OCI-LY7 (cell line): ENCODE data around the gene ANKRD45. TPM values are rescaled to one million over a fixed set of nuclear protein-coding genes. Genes with fewer than 3 reads are reported as not detected.
"Not testable (repeated sequence)": the region's sequence is repeated elsewhere in the genome, so short reads cannot be mapped to it uniquely, and the experiment has no call there.

Experiments
- BruUV-seq: library from RNA; stranded (reverse); fragments of 400-500 nt; replicated peaks from 2 replicates; lab custom pipeline; 2021; lab: Mats Ljungman, UMichigan
- CTCF ChIA-PET: fragments of 300-600 bp; sonication (Branson Sonifier 250); formaldehyde crosslinking; loops from one replicate; lab custom pipeline; 2022; ENCODE audit warnings: antibody characterized with exemption; ENCODE audit not compliant: unreplicated experiment; lab: Charles Lee
- POLR2A ChIA-PET: fragments of 300-600 bp; sonication (Branson Sonifier 250); formaldehyde crosslinking; loops from one replicate; lab custom pipeline; 2022; ENCODE audit warnings: antibody characterized with exemption; lab: Charles Lee
- DNase-seq: peaks from one replicate; pipeline ENCODE4 v3.0.0-alpha.2; 2015; ENCODE audit warnings: low spot score
- H2AFZ ChIP-seq: fragments of 200-600 bp; sonication (generic), shearing (Covaris generic); 2 replicates; pipeline ENCODE4 v1.6.1; 2014; ENCODE audit warnings: mild to moderate bottlenecking, antibody characterized with exemption, low read length, moderate library complexity
- H3K27ac ChIP-seq: fragments of 200-600 bp; sonication (generic); 2 replicates; pipeline ENCODE4 v1.5.1; 2014; ENCODE audit warnings: mixed run types, low read depth, mild to moderate bottlenecking, moderate library complexity, low read length, inconsistent platforms; ENCODE audit not compliant: poor library complexity, severe bottlenecking
- H3K36me3 ChIP-seq: fragments of 200-600 bp; sonication (generic); 2 replicates; pipeline ENCODE4 v1.6.1; 2014; ENCODE audit warnings: mild to moderate bottlenecking, antibody characterized with exemption, low read length, moderate library complexity, mixed read lengths; ENCODE audit not compliant: insufficient read depth
- H3K4me1 ChIP-seq: fragments of 200-600 bp; sonication (generic); 2 replicates; pipeline ENCODE4 v1.5.1; 2014; ENCODE audit warnings: mild to moderate bottlenecking, low read length; ENCODE audit not compliant: insufficient read depth, poor library complexity, severe bottlenecking
- H3K4me2 ChIP-seq: fragments of 200-600 bp; sonication (generic); 2 replicates; pipeline ENCODE4 v1.6.1; 2014; ENCODE audit warnings: mild to moderate bottlenecking, low read length
- H3K4me3 ChIP-seq: fragments of 200-600 bp; sonication (generic); 2 replicates; pipeline ENCODE4 v1.5.1; 2014; ENCODE audit warnings: mild to moderate bottlenecking, low read depth, low read length; ENCODE audit not compliant: poor library complexity, severe bottlenecking
- H3K79me2 ChIP-seq: fragments of 200-600 bp; sonication (generic); 2 replicates; pipeline ENCODE4 v1.6.1; 2016; ENCODE audit warnings: low read depth, mild to moderate bottlenecking, low read length, moderate library complexity, mixed read lengths; ENCODE audit not compliant: insufficient read depth
- H3K9me2 ChIP-seq: fragments of 200-600 bp; sonication (generic); 2 replicates; pipeline ENCODE4 v1.6.1; 2016; ENCODE audit warnings: mild to moderate bottlenecking, low read length, mixed read lengths; ENCODE audit not compliant: insufficient read depth
- H3K9me3 ChIP-seq: fragments of 200-600 bp; sonication (generic); 2 replicates; pipeline ENCODE4 v1.6.1; 2014; ENCODE audit warnings: mild to moderate bottlenecking, mixed run types, low read length, mixed read lengths
- H4K20me1 ChIP-seq: fragments of 200-600 bp; sonication (generic); 2 replicates; pipeline ENCODE4 v1.6.1; 2014; ENCODE audit warnings: mild to moderate bottlenecking, antibody characterized with exemption, low read length, moderate library complexity, mixed read lengths; ENCODE audit not compliant: insufficient read depth
- CTCF ChIP-seq: fragments of 200-600 bp; sonication (generic); conservative IDR thresholded peaks from 2 replicates; pipeline ENCODE4 v1.5.1; 2014; ENCODE audit warnings: mild to moderate bottlenecking, antibody characterized with exemption, low read length, moderate library complexity, mixed read lengths
- EZH2phosphoT487 ChIP-seq: fragments of 200-600 bp; sonication (generic); IDR thresholded peaks from 2 replicates; pipeline ENCODE4 v1.6.1; 2018; ENCODE audit warnings: low read depth, borderline replicate concordance, mild to moderate bottlenecking, mixed run types, antibody characterized with exemption, low read length, moderate library complexity, mixed read lengths
- intact Hi-C: fragments of 100-400 bp; cut with micrococcal nuclease; formaldehyde crosslinking; loops from one replicate; pipeline ENCODE4 v1.10.0; 2022; ENCODE audit not compliant: unreplicated experiment
- total RNA-seq, 2 experiments: library from RNA; depleted of rRNA in 1 of 2; stranded (reverse); fragments of >200 nt in 1 of 2; shearing (Covaris generic) in 1 of 2; gene quantifications; 2 replicates each; pipeline ENCODE4 v1.2.3, GENCODE V29; 2014 to 2022

Gene ANKRD45
- total RNA-seq, 2 experiments from 2014 or later, result 0.30 TPM; not detected in 1

- intact Hi-C loops, result no loop called here
- no peak overlapping the region for H3K4me3 ChIP-seq
- H3K36me3 ChIP-seq, result no peaks in the 10 kb centered on the region
- TF ChIP-seq CTCF (no peak), EZH2phosphoT487 (no peak)
- H3K4me2 ChIP-seq, result no peak overlapping the region
- no peak overlapping the region for H3K27ac ChIP-seq
- H3K79me2 ChIP-seq, result no peaks in the 10 kb centered on the region
- ChIA-PET POLR2A (no interaction called here), CTCF (no interaction called here)
- DNase-seq, result no peak
- no peaks in the 10 kb centered on the region for H3K9me3 ChIP-seq
- no peak overlapping the region for H2AFZ ChIP-seq
- no peaks in the 10 kb centered on the region for H4K20me1 ChIP-seq
- no peaks in the 10 kb centered on the region for H3K4me1 ChIP-seq
- no TSS peak for BruUV-seq
- no peaks in the 10 kb centered on the region for H3K9me2 ChIP-seq
Observed at GRCh38 chr1:173646656-173647055, 23.0 kb downstream of the ANKRD45 start.

- H3K9me2 ChIP-seq, H3K27ac ChIP-seq, H2AFZ ChIP-seq, H3K79me2 ChIP-seq, H3K4me3 ChIP-seq, H3K4me1 ChIP-seq, H4K20me1 ChIP-seq, H3K36me3 ChIP-seq, DNase-seq, H3K9me3 ChIP-seq, H3K4me2 ChIP-seq, BruUV-seq, intact Hi-C loops, CTCF ChIA-PET: not testable (repeated sequence)
- POLR2A ChIA-PET, result interaction anchor here (0.7 kb wide), 1 partner anchor 15 kb away, joined by 6 read pairs; no protein-coding TSS in a partner anchor
Observed at GRCh38 chr1:173642450-173643139, 27.1 kb downstream of the ANKRD45 start.

DNA sequence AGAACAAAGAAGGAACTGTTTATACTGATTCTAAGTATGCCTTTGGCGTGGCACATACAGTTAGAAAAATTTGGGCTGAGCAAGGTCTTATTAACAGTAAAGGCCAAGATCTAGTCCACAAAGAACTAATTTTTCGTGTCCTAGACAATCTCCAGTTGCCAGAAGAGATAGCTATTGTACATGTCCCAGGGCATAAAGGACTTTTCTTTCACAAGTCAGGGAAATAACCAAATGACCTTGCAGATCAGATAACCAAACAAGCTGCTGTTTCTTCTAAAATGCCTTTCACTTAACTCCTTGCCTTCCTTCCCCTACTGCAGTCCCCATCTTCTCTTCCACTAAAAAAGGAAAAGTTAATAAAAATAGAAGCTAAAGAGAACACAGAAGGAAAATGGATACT, 30.5 kb downstream of the ANKRD45 start:
- ChIA-PET POLR2A (interaction anchor here (1.1 kb wide), 1 partner anchor 29 kb away, joined by 4 read pairs; no protein-coding TSS in a partner anchor), CTCF (no interaction called here)
- H4K20me1 ChIP-seq, result no peaks in the 10 kb centered on the region
- DNase-seq, result no peak
- H2AFZ ChIP-seq, result no peak overlapping the region
- no peaks in the 10 kb centered on the region for H3K4me1 ChIP-seq
- no peak for TF ChIP-seq EZH2phosphoT487
- no peak for TF ChIP-seq CTCF
- no peaks in the 10 kb centered on the region for H3K9me2 ChIP-seq
- H3K36me3 ChIP-seq, result no peaks in the 10 kb centered on the region
- H3K9me3 ChIP-seq, result no peaks in the 10 kb centered on the region
- intact Hi-C loops, result no loop called here
- H3K4me3 ChIP-seq, result no peak overlapping the region
- no peaks in the 10 kb centered on the region for H3K79me2 ChIP-seq
- no peak overlapping the region for H3K27ac ChIP-seq
- H3K4me2 ChIP-seq, result no peak overlapping the region
- BruUV-seq, result no TSS peak
